Esophagus mucosa (tissue), 1 donor: ENCODE measurements around the gene FNDC8. TPM values are rescaled to one million over a fixed set of nuclear protein-coding genes. Genes with fewer than 3 reads are reported as not detected.
"Not testable (repeated sequence)": the region's sequence is repeated elsewhere in the genome, so short reads cannot be mapped to it uniquely, and the experiment has no call there.

Source experiments
- ATAC-seq: fragments of 200-7000 bp; cut with Tn5 transposase; one replicate; pipeline ENCODE4 v1.9.1; 2020
- total RNA-seq: library from RNA; stranded (reverse); gene quantifications from one replicate; pipeline ENCODE4 v1.2.4, GENCODE V29; 2023
- donor health status: DM: yes; HTN: yes; CAD: no.

Gene FNDC8
- total RNA-seq, 1 donor from 2014 or later: not detected

- ATAC-seq: no peak
Observed at GRCh38 chr17:35095741-35096140, 25.7 kb upstream of the FNDC8 start.

GRCh38 chr17:35097776-35098175 lies 23.6 kb upstream of the FNDC8 start:
- no peak for ATAC-seq

- no peak for ATAC-seq
Observed at GRCh38 chr17:35099908-35100307, 21.5 kb upstream of the FNDC8 start.

- no peak for ATAC-seq
Observed at GRCh38 chr17:35101036-35101435, 20.4 kb upstream of the FNDC8 start.

- ATAC-seq: no peak
Observed at GRCh38 chr17:35101725-35102124, 19.7 kb upstream of the FNDC8 start.

GRCh38 chr17:35103271-35103670 lies 18.1 kb upstream of the FNDC8 start:
- peak; percentile 64 for ATAC-seq

GRCh38 chr17:35104844-35105450 lies 16.5 kb upstream of the FNDC8 start:
- no peak for ATAC-seq

GRCh38 chr17:35110791-35111190 lies 10.6 kb upstream of the FNDC8 start:
- not testable (repeated sequence) for ATAC-seq

- ATAC-seq: no peak
Observed at GRCh38 chr17:35116845-35117244, 4.6 kb upstream of the FNDC8 start.

- peak; percentile 49 for ATAC-seq
Observed at GRCh38 chr17:35117984-35118383, 3.4 kb upstream of the FNDC8 start.

- peak; percentile 92 for ATAC-seq
Observed at GRCh38 chr17:35119370-35120165, 1.8 kb upstream of the FNDC8 start, which contains the start of gene RAD51D. Gene RAD51D, minus strand, starts transcription at chr17:35119860. Its CDS starts 247 bp downstream, at chr17:35119613.

- ATAC-seq: no peak
Observed at GRCh38 chr17:35127751-35128514, 6.5 kb downstream of the FNDC8 start.

- ATAC-seq: peak; percentile 8
Observed at GRCh38 chr17:35129154-35129972, 7.9 kb downstream of the FNDC8 start.

GRCh38 chr17:35129973-35130351 lies 8.5 kb downstream of the FNDC8 start:
- ATAC-seq: no peak

GRCh38 chr17:35130392-35130791 lies 9.0 kb downstream of the FNDC8 start:
- ATAC-seq: peak; percentile 18

- ATAC-seq: no peak
Observed at GRCh38 chr17:35132099-35132498, 10.7 kb downstream of the FNDC8 start.

- ATAC-seq: no peak
Observed at GRCh38 chr17:35132816-35133550, 11.6 kb downstream of the FNDC8 start.

GRCh38 chr17:35135322-35135721 lies 13.9 kb downstream of the FNDC8 start:
- no peak for ATAC-seq

GRCh38 chr17:35138218-35138617 lies 16.8 kb downstream of the FNDC8 start:
- no peak for ATAC-seq

- peak; percentile 93 for ATAC-seq
Observed at GRCh38 chr17:35141681-35142466, 20.5 kb downstream of the FNDC8 start, which contains the start of gene NLE1. Gene NLE1, minus strand, starts transcription at chr17:35142303. Its CDS starts 28 bp downstream, at chr17:35142275.

GRCh38 chr17:35142467-35142796 lies 21.0 kb downstream of the FNDC8 start:
- no peak for ATAC-seq
